HEK293 (cell line): ENCODE measurements around the gene TNIK.

Experiments
- CTCF ChIA-PET: fragments of 350-600 bp; formaldehyde crosslinking; extraction: SDS; loops from one replicate; lab custom pipeline; 2021; ENCODE audit warnings: antibody characterized with exemption; lab: Yijun Ruan, JAX
- POLR2A ChIA-PET: fragments of 300-600 bp; formaldehyde crosslinking; extraction: SDS; loops from one replicate; lab custom pipeline; 2020; ENCODE audit warnings: antibody characterized with exemption, inconsistent platforms; lab: Yijun Ruan, JAX
- H3K27ac ChIP-seq: fragments of 200-500 bp; sonication (Bioruptor generic); 2 replicates; pipeline ENCODE4 v1.5.1; 2014; ENCODE audit warnings: low read depth, low read length, control low read depth, inconsistent platforms; ENCODE audit errors: extremely low read depth
- H3K36me3 ChIP-seq, 2 experiments: fragments of 200-500 bp in 1 of 2; sonication (Bioruptor generic) in 1 of 2; 1 replicate in 1 of 2; 2 replicates in 1 of 2; pipeline ENCODE4 v1.5.1; 2014 to 2017; ENCODE audit warnings: inconsistent platforms in 2 of 2, low read length in 2 of 2; ENCODE audit not compliant: control insufficient read depth in 2 of 2, insufficient read depth in 1 of 2
- H3K4me1 ChIP-seq: fragments of 200-500 bp; sonication (Bioruptor generic); 2 replicates; pipeline ENCODE4 v1.5.1; 2014; ENCODE audit warnings: mild to moderate bottlenecking, low read length, inconsistent platforms; ENCODE audit not compliant: control insufficient read depth, insufficient read depth
- H3K4me3 ChIP-seq: 2 replicates; pipeline ENCODE4 v1.5.1; 2011; ENCODE audit warnings: low read depth, mild to moderate bottlenecking, control low read depth, low read length, moderate library complexity
- H3K9me3 ChIP-seq: fragments of 200-500 bp; sonication (Bioruptor generic); 2 replicates; pipeline ENCODE4 v1.5.1; 2014; ENCODE audit warnings: low read depth, low read length, inconsistent platforms; ENCODE audit not compliant: control insufficient read depth, insufficient read depth
- KLF1 ChIP-seq: fragments of 450-650 bp; formaldehyde crosslinking; IDR thresholded peaks from 2 replicates; pipeline ENCODE4 v1.5.1; 2016; ENCODE audit warnings: missing biosample characterization, missing genetic modification characterization
- MYNN ChIP-seq: fragments of 450-650 bp; formaldehyde crosslinking; IDR thresholded peaks from 2 replicates; pipeline ENCODE4 v1.5.1; 2016; ENCODE audit warnings: missing biosample characterization, missing genetic modification characterization, borderline replicate concordance
- SCRT2 ChIP-seq: fragments of 450-650 bp; formaldehyde crosslinking; IDR thresholded peaks from 2 replicates; pipeline ENCODE4 v1.5.1; 2016; ENCODE audit warnings: missing biosample characterization, missing genetic modification characterization
- SP7 ChIP-seq: fragments of 450-650 bp; formaldehyde crosslinking; IDR thresholded peaks from 2 replicates; pipeline ENCODE4 v1.5.1; 2016; ENCODE audit warnings: missing biosample characterization, missing genetic modification characterization
- ZBTB20 ChIP-seq: fragments of 450-650 bp; formaldehyde crosslinking; IDR thresholded peaks from 2 replicates; pipeline ENCODE4 v1.5.1; 2016; ENCODE audit warnings: missing biosample characterization, missing genetic modification characterization
- ZBTB48 ChIP-seq: fragments of 450-650 bp; formaldehyde crosslinking; IDR thresholded peaks from 2 replicates; pipeline ENCODE4 v1.5.1; 2016; ENCODE audit warnings: missing biosample characterization, missing genetic modification characterization
- ZNF114 ChIP-seq: fragments of 450-650 bp; formaldehyde crosslinking; IDR thresholded peaks from 2 replicates; pipeline ENCODE4 v1.5.0; 2017; ENCODE audit warnings: missing biosample characterization, missing genetic modification characterization
- ZNF155 ChIP-seq: fragments of 450-650 bp; formaldehyde crosslinking; IDR thresholded peaks from 2 replicates; pipeline ENCODE4 v1.5.1; 2016; ENCODE audit warnings: missing biosample characterization, missing genetic modification characterization
- ZNF169 ChIP-seq: fragments of 450-650 bp; formaldehyde crosslinking; IDR thresholded peaks from 2 replicates; pipeline ENCODE4 v1.5.1; 2016; ENCODE audit warnings: missing biosample characterization, missing genetic modification characterization
- ZNF2 ChIP-seq: fragments of 450-650 bp; formaldehyde crosslinking; IDR thresholded peaks from 2 replicates; pipeline ENCODE4 v1.5.1; 2016; ENCODE audit warnings: missing biosample characterization, missing genetic modification characterization
- ZNF214 ChIP-seq: fragments of 450-650 bp; formaldehyde crosslinking; IDR thresholded peaks from 2 replicates; pipeline ENCODE4 v1.5.1; 2017; ENCODE audit warnings: missing biosample characterization, mild to moderate bottlenecking, missing genetic modification characterization, borderline replicate concordance
- ZNF239 ChIP-seq: fragments of 450-650 bp; formaldehyde crosslinking; IDR thresholded peaks from 2 replicates; pipeline ENCODE4 v1.5.1; 2016; ENCODE audit warnings: missing biosample characterization, missing genetic modification characterization
- ZNF248 ChIP-seq: fragments of 450-650 bp; formaldehyde crosslinking; IDR thresholded peaks from 2 replicates; pipeline ENCODE4 v1.5.1; 2017; ENCODE audit warnings: missing biosample characterization, missing genetic modification characterization
- ZNF350 ChIP-seq: fragments of 450-650 bp; formaldehyde crosslinking; IDR thresholded peaks from 2 replicates; pipeline ENCODE4 v1.5.0; 2017; ENCODE audit warnings: missing biosample characterization, mild to moderate bottlenecking, missing genetic modification characterization
- ZNF423 ChIP-seq: fragments of 450-650 bp; formaldehyde crosslinking; IDR thresholded peaks from 2 replicates; pipeline ENCODE4 v1.5.1; 2016; ENCODE audit warnings: missing biosample characterization, missing genetic modification characterization
- ZNF426 ChIP-seq: fragments of 450-650 bp; formaldehyde crosslinking; IDR thresholded peaks from 2 replicates; pipeline ENCODE4 v1.5.1; 2017; ENCODE audit warnings: missing biosample characterization, missing genetic modification characterization, mild to moderate bottlenecking, inconsistent platforms, moderate library complexity
- ZNF521 ChIP-seq: fragments of 450-650 bp; formaldehyde crosslinking; IDR thresholded peaks from 2 replicates; pipeline ENCODE4 v1.5.1; 2017; ENCODE audit warnings: missing biosample characterization, mild to moderate bottlenecking, missing genetic modification characterization
- ZNF558 ChIP-seq: fragments of 450-650 bp; formaldehyde crosslinking; IDR thresholded peaks from 2 replicates; pipeline ENCODE4 v1.5.1; 2016; ENCODE audit warnings: missing biosample characterization, missing genetic modification characterization
- ZNF600 ChIP-seq: fragments of 450-650 bp; formaldehyde crosslinking; IDR thresholded peaks from 2 replicates; pipeline ENCODE4 v1.5.1; 2016; ENCODE audit warnings: missing biosample characterization, missing genetic modification characterization
- ZNF629 ChIP-seq: fragments of 450-650 bp; formaldehyde crosslinking; IDR thresholded peaks from 2 replicates; pipeline ENCODE4 v1.5.1; 2017; ENCODE audit warnings: missing biosample characterization, missing genetic modification characterization
- ZNF768 ChIP-seq: fragments of 450-650 bp; formaldehyde crosslinking; IDR thresholded peaks from 2 replicates; pipeline ENCODE4 v1.5.1; 2018; ENCODE audit warnings: missing biosample characterization, mild to moderate bottlenecking, missing genetic modification characterization
- ZNF830 ChIP-seq: fragments of 450-650 bp; IDR thresholded peaks from 2 replicates; pipeline ENCODE4 v1.5.0; 2018; ENCODE audit warnings: missing biosample characterization, missing genetic modification characterization, low read depth, mild to moderate bottlenecking, moderate library complexity
- ZXDB ChIP-seq: fragments of 450-650 bp; formaldehyde crosslinking; IDR thresholded peaks from 2 replicates; pipeline ENCODE4 v1.5.1; 2016; ENCODE audit warnings: missing biosample characterization, missing genetic modification characterization
- TF ChIP-seq, protein P1 (sequence below): fragments of 450-650 bp; formaldehyde crosslinking; IDR thresholded peaks from 2 replicates; pipeline ENCODE4 v1.5.1; 2017; ENCODE audit warnings: missing biosample characterization, missing genetic modification characterization
- TF ChIP-seq, protein P2 (sequence below): fragments of 450-650 bp; formaldehyde crosslinking; IDR thresholded peaks from 2 replicates; pipeline ENCODE4 v1.5.1; 2016; ENCODE audit warnings: missing biosample characterization, missing genetic modification characterization
- TF ChIP-seq, protein P3 (sequence below): fragments of 450-650 bp; formaldehyde crosslinking; IDR thresholded peaks from 2 replicates; pipeline ENCODE4 v1.5.1; 2017; ENCODE audit warnings: missing biosample characterization, missing genetic modification characterization

TNIK gene

DNA sequence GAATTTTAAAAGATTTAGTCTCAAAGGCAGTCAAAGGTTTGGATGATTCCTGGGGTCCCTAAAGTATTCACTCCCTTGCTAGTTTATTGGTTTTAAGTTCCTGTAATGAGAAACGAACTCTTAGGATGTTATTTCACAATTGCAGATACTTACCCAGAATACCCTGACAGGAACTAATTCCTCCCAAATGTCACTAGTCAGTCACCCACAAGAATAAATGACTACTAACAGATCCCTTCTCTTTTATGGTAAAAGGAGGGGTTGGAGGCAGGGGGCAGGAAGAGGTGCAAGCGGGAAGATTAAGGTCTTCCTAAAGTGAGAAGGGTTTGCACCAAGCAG, 259.5 kb downstream of the TNIK start:
- ChIA-PET CTCF (no interaction called here), POLR2A (no interaction called here)
- no peaks in the 10 kb centered on the region for H3K36me3 ChIP-seq
- no peak overlapping the region for H3K27ac ChIP-seq
- TF ChIP-seq ZNF214 (tag by site-specific recombination) = no peak
- no peak for TF ChIP-seq ZNF248 (tag by site-specific recombination)
- TF ChIP-seq ZNF155 = no peak
- no peak for TF ChIP-seq SCRT2
- no peak for TF ChIP-seq ZXDB (tag by site-specific recombination)
- TF ChIP-seq, protein P1, sequence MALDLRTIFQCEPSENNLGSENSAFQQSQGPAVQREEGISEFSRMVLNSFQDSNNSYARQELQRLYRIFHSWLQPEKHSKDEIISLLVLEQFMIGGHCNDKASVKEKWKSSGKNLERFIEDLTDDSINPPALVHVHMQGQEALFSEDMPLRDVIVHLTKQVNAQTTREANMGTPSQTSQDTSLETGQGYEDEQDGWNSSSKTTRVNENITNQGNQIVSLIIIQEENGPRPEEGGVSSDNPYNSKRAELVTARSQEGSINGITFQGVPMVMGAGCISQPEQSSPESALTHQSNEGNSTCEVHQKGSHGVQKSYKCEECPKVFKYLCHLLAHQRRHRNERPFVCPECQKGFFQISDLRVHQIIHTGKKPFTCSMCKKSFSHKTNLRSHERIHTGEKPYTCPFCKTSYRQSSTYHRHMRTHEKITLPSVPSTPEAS (tag by site-specific recombination) = no peak
- TF ChIP-seq ZNF350 (tag by site-specific recombination) = no peak
- TF ChIP-seq ZNF768 (tag by site-specific recombination) = no peak
- TF ChIP-seq ZNF169 (tag by site-specific recombination) = no peak
- TF ChIP-seq ZNF830 (tag by site-specific recombination) = no peak
- peaks cover 4% of the 10 kb centered on the region; the same call in 1 of the 2 replicates for H3K4me1 ChIP-seq
- H3K9me3 ChIP-seq = no peaks in the 10 kb centered on the region
- H3K4me3 ChIP-seq = no peak overlapping the region

DNA sequence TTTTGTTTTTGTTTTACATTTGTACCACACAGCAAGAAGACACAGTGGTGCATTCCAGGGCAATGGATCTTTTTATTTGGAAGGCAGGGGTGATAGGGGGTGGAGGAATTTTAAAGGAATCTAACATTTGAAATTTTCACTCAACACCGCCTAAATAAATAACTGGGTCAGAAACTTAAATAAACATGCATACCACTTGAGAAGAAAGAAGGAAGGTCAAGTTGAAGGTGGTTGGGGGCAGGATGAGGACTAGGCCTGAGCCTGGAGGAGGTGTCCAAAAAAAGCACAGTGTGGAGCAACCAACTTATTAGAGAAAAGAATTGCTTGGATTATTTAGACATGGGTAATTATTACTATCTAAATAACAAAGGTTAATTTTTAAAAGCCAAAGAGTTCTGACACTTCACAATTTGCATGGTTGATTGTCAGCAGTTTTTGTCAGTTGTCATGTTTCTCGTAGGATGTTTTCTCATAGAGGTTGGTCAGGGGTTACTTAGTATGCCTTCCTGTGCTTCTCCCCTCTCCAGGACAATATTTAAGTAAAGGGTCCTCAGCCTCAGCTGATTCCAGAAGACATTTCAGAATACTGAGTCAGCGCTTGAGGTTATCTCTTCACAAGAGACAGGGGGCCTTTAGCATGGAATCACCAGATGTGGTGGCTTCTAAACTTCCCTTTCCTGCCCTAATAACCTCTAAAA, 260.0 kb downstream of the TNIK start:
- POLR2A ChIA-PET = no interaction called here
- H3K27ac ChIP-seq = no peak overlapping the region
- H3K36me3 ChIP-seq = no peaks in the 10 kb centered on the region
- TF ChIP-seq ZNF423 (tag by site-specific recombination) (no peak), ZNF114 (tag by site-specific recombination) (no peak), ZBTB20 (tag by site-specific recombination) (no peak), ZNF426 (tag by site-specific recombination) (no peak), MYNN (tag by site-specific recombination) (no peak), ZNF521 (tag by site-specific recombination) (no peak)
- TF ChIP-seq, protein P2, sequence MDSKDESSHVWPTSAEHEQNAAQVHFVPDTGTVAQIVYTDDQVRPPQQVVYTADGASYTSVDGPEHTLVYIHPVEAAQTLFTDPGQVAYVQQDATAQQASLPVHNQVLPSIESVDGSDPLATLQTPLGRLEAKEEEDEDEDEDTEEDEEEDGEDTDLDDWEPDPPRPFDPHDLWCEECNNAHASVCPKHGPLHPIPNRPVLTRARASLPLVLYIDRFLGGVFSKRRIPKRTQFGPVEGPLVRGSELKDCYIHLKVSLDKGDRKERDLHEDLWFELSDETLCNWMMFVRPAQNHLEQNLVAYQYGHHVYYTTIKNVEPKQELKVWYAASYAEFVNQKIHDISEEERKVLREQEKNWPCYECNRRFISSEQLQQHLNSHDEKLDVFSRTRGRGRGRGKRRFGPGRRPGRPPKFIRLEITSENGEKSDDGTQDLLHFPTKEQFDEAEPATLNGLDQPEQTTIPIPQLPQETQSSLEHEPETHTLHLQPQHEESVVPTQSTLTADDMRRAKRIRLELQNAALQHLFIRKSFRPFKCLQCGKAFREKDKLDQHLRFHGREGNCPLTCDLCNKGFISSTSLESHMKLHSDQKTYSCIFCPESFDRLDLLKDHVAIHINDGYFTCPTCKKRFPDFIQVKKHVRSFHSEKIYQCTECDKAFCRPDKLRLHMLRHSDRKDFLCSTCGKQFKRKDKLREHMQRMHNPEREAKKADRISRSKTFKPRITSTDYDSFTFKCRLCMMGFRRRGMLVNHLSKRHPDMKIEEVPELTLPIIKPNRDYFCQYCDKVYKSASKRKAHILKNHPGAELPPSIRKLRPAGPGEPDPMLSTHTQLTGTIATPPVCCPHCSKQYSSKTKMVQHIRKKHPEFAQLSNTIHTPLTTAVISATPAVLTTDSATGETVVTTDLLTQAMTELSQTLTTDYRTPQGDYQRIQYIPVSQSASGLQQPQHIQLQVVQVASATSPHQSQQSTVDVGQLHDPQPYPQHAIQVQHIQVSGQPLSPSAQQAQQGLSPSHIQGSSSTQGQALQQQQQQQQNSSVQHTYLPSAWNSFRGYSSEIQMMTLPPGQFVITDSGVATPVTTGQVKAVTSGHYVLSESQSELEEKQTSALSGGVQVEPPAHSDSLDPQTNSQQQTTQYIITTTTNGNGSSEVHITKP = 0 out of 2 replicates have a peak, but pooled peaks have one; percentile 4
- no peak overlapping the region for H3K4me3 ChIP-seq
- CTCF ChIA-PET = no interaction called here
- H3K9me3 ChIP-seq = no peaks in the 10 kb centered on the region
- H3K4me1 ChIP-seq = peaks cover 4% of the 10 kb centered on the region; the same call in 1 of the 2 replicates

DNA sequence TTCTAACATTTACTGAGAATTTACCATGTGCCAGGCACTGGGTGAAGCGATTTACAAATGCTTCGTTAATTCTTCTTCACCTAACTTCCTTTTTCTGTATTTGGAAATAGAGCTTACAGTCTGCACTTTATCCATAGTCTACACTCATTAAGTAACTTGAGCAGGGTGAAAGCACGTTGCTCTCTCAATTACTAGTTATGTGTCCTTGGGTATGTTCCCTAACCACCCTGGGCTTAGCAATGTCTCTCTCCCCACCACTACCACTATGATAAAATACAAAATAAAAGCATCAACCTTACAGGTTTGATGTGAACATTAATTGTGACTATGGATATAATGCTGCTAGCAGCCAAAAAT, 260.8 kb downstream of the TNIK start:
- Histone ChIP-seq H3K36me3 (no peaks in the 10 kb centered on the region), H3K9me3 (no peaks in the 10 kb centered on the region), H3K4me3 (no peak overlapping the region), H3K27ac (no peak overlapping the region), H3K4me1 (peaks cover 4% of the 10 kb centered on the region; the same call in 1 of the 2 replicates)
- TF ChIP-seq ZNF629 (peak; percentile 26), ZNF600 (tag by site-specific recombination) (peak; percentile 65), ZNF2 (tag by site-specific recombination) (0 out of 2 replicates have a peak, but pooled peaks have one; percentile 23), ZNF239 (tag by site-specific recombination) (no peak), ZNF558 (tag by site-specific recombination) (0 out of 2 replicates have a peak, but pooled peaks have one; percentile 2), KLF1 (tag by site-specific recombination) (no peak), ZBTB48 (tag by site-specific recombination) (0 out of 2 replicates have a peak, but pooled peaks have one; percentile 27), SP7 (tag by site-specific recombination) (peak; percentile 78)
- TF ChIP-seq, protein P3, sequence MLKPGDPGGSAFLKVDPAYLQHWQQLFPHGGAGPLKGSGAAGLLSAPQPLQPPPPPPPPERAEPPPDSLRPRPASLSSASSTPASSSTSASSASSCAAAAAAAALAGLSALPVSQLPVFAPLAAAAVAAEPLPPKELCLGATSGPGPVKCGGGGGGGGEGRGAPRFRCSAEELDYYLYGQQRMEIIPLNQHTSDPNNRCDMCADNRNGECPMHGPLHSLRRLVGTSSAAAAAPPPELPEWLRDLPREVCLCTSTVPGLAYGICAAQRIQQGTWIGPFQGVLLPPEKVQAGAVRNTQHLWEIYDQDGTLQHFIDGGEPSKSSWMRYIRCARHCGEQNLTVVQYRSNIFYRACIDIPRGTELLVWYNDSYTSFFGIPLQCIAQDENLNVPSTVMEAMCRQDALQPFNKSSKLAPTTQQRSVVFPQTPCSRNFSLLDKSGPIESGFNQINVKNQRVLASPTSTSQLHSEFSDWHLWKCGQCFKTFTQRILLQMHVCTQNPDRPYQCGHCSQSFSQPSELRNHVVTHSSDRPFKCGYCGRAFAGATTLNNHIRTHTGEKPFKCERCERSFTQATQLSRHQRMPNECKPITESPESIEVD (tag by site-specific recombination) = peak; percentile 5; the same call in 1 of the 2 replicates
- ChIA-PET POLR2A (no interaction called here), CTCF (no interaction called here)
